SU-DHL-6 (cell line): Measurements from ENCODE around the gene SLC25A38.

Source experiments
- H2AFZ ChIP-seq: fragments of 200-600 bp; sonication (generic); 2 replicates; pipeline ENCODE4 v1.6.1; 2014; ENCODE audit warnings: low read depth, mild to moderate bottlenecking, moderate library complexity, mixed read lengths, antibody characterized with exemption, low read length; ENCODE audit not compliant: severe bottlenecking
- H3F3A ChIP-seq: fragments of 200-600 bp; shearing (Covaris generic); 2 replicates; pipeline ENCODE4 v1.6.0; 2016; ENCODE audit warnings: antibody characterized with exemption, mild to moderate bottlenecking; ENCODE audit not compliant: insufficient read depth
- H3K27ac ChIP-seq: fragments of 200-600 bp; sonication (generic); 2 replicates; pipeline ENCODE4 v1.5.1; 2016; ENCODE audit warnings: low read depth, mild to moderate bottlenecking, low read length, moderate library complexity, mixed read lengths
- H3K27me3 ChIP-seq: fragments of 200-600 bp; sonication (generic), shearing (Covaris generic); 2 replicates; pipeline ENCODE4 v1.6.0; 2014; ENCODE audit warnings: mild to moderate bottlenecking, low read length
- H3K36me3 ChIP-seq: fragments of 200-600 bp; sonication (generic); 2 replicates; pipeline ENCODE4 v1.6.1; 2014; ENCODE audit warnings: mild to moderate bottlenecking, low read length, mixed read lengths
- H3K4me2 ChIP-seq: fragments of 300-600, 200-600 bp; shearing (Covaris generic), sonication (generic); 2 replicates; pipeline ENCODE4 v1.6.0; 2014; ENCODE audit warnings: low read length, low read depth, mild to moderate bottlenecking; ENCODE audit not compliant: poor library complexity, severe bottlenecking
- H3K4me3 ChIP-seq: fragments of 200-600 bp; sonication (generic); 2 replicates; pipeline ENCODE4 v1.5.1; 2014; ENCODE audit warnings: antibody characterized with exemption, low read length, mild to moderate bottlenecking, mixed read lengths; ENCODE audit not compliant: insufficient read depth, poor library complexity, severe bottlenecking
- H3K79me2 ChIP-seq: fragments of 200-600 bp; sonication (generic); 2 replicates; pipeline ENCODE4 v1.6.1; 2014; ENCODE audit warnings: mild to moderate bottlenecking, low read length, moderate library complexity; ENCODE audit not compliant: insufficient read depth
- H3K9ac ChIP-seq: fragments of 200-600 bp; sonication (generic); 2 replicates; pipeline ENCODE4 v1.7.0; 2014; ENCODE audit warnings: mild to moderate bottlenecking, low read length
- H3K9me2 ChIP-seq: fragments of 200-600 bp; sonication (generic); replicated peaks from 2 replicates; pipeline ENCODE4 v1.6.1; 2014; ENCODE audit warnings: low read length; ENCODE audit not compliant: insufficient read depth
- H3K9me3 ChIP-seq: fragments of 200-600 bp; sonication (generic); 2 replicates; pipeline ENCODE4 v1.6.1; 2014; ENCODE audit warnings: low read length, mixed read lengths; ENCODE audit not compliant: insufficient read depth
- H4K20me1 ChIP-seq: fragments of 200-600 bp; sonication (generic); 2 replicates; pipeline ENCODE4 v1.6.1; 2014; ENCODE audit warnings: low read depth, mild to moderate bottlenecking, antibody characterized with exemption, low read length, moderate library complexity, mixed read lengths
- CTCF ChIP-seq: fragments of 200-600 bp; sonication (generic); IDR thresholded peaks from one replicate; pipeline ENCODE4 v1.5.1; 2017; ENCODE audit warnings: antibody characterized with exemption, mild to moderate bottlenecking, low read length, moderate library complexity; ENCODE audit not compliant: insufficient read depth, poor library complexity, severe bottlenecking
- EZH2phosphoT487 ChIP-seq: fragments of 200-600 bp; sonication (generic), shearing (Covaris generic); conservative IDR thresholded peaks from 2 replicates; pipeline ENCODE4 v1.6.1; 2018; ENCODE audit warnings: mild to moderate bottlenecking, antibody characterized with exemption, low read length, moderate library complexity, mixed read lengths

SLC25A38 gene

GRCh38 chr3:39358333-39358732, 24.8 kb upstream of the SLC25A38 start:
- H3K27me3 ChIP-seq = no peaks in the 10 kb centered on the region
- no peaks in the 10 kb centered on the region for H4K20me1 ChIP-seq
- no peaks in the 10 kb centered on the region for H3K9me2 ChIP-seq
- no peak overlapping the region for H3K9ac ChIP-seq
- no peaks in the 10 kb centered on the region for H3K79me2 ChIP-seq
- H3K36me3 ChIP-seq = no peaks in the 10 kb centered on the region
- no peak overlapping the region for H3K4me3 ChIP-seq
- H3F3A ChIP-seq = no peaks in the 10 kb centered on the region
- H3K4me2 ChIP-seq = no peak overlapping the region
- no peak overlapping the region for H3K27ac ChIP-seq
- H3K9me3 ChIP-seq = no peaks in the 10 kb centered on the region
- TF ChIP-seq EZH2phosphoT487 = no peak
- no peak for TF ChIP-seq CTCF
- H2AFZ ChIP-seq = no peak overlapping the region

- no peaks in the 10 kb centered on the region for H3K27me3 ChIP-seq
Observed at GRCh38 chr3:39361252-39361927, 21.8 kb upstream of the SLC25A38 start.

GRCh38 chr3:39362192-39362591, 21.0 kb upstream of the SLC25A38 start:
- Histone ChIP-seq H4K20me1 (no peaks in the 10 kb centered on the region), H3K36me3 (no peaks in the 10 kb centered on the region), H3K4me2 (no peak overlapping the region), H3K9me3 (no peaks in the 10 kb centered on the region), H3K27me3 (no peaks in the 10 kb centered on the region), H2AFZ (no peak overlapping the region), H3K27ac (no peak overlapping the region), H3F3A (no peaks in the 10 kb centered on the region), H3K9ac (no peak overlapping the region), H3K4me3 (no peak overlapping the region), H3K9me2 (no peaks in the 10 kb centered on the region), H3K79me2 (no peaks in the 10 kb centered on the region)
- TF ChIP-seq EZH2phosphoT487 (no peak), CTCF (no peak)

More at GRCh38 chr3:39361252-39361927, 21.8 kb upstream of the SLC25A38 start:
- no peak for TF ChIP-seq EZH2phosphoT487
- TF ChIP-seq CTCF = no peak
- H3F3A ChIP-seq = no peaks in the 10 kb centered on the region
- H3K9me3 ChIP-seq = no peaks in the 10 kb centered on the region
- H3K79me2 ChIP-seq = no peaks in the 10 kb centered on the region
- H2AFZ ChIP-seq = no peak overlapping the region
- no peak overlapping the region for H3K27ac ChIP-seq
- H4K20me1 ChIP-seq = no peaks in the 10 kb centered on the region
- no peaks in the 10 kb centered on the region for H3K36me3 ChIP-seq
- H3K4me2 ChIP-seq = no peak overlapping the region
- H3K9ac ChIP-seq = no peak overlapping the region
- H3K4me3 ChIP-seq = no peak overlapping the region
- no peaks in the 10 kb centered on the region for H3K9me2 ChIP-seq
